HepG2 (cell line): Measurements from ENCODE around the gene C2orf81. TPM values are rescaled to one million over a fixed set of nuclear protein-coding genes. Genes with fewer than 3 reads are reported as not detected.

ENCODE experiments used
- CTCF ChIP-seq: sonication (generic); formaldehyde crosslinking; IDR thresholded peaks from 2 replicates; pipeline ENCODE4 v1.5.0; 2020; ENCODE audit warnings: mild to moderate bottlenecking, missing genetic modification reagents, moderate library complexity
- HOXA7 ChIP-seq: sonication (generic); formaldehyde crosslinking; IDR thresholded peaks from 2 replicates; pipeline ENCODE4 v1.8.1; 2022; ENCODE audit warnings: mild to moderate bottlenecking, missing genetic modification reagents, moderate library complexity
- IRF2 ChIP-seq: IDR thresholded peaks from 2 replicates; pipeline ENCODE4 v1.6.1; 2018; ENCODE audit warnings: missing genetic modification reagents, missing compliant biosample characterization
- ZNF407 ChIP-seq: sonication (generic); formaldehyde crosslinking; IDR thresholded peaks from one replicate; pipeline ENCODE4 v1.5.1; 2020; ENCODE audit warnings: mild to moderate bottlenecking, missing genetic modification reagents; ENCODE audit errors: not compliant biosample characterization
- polyA plus RNA-seq, 8 experiments: library from polyadenylated mRNA; depleted of rRNA in 3 of 8; stranded (reverse) in 7 of 8; unstranded in 1 of 8; fragments of >200 nt; fragmentation: Illumina TruSeq in 4 of 8; extraction: Trizol in 4 of 8; gene quantifications; 2 replicates each; pipeline versions ENCODE4 v1.2.1 to v1.2.3, GENCODE V29; 2011 to 2016; ENCODE audit warnings: low read depth in 4 of 8, missing spikeins in 1 of 8, mixed read lengths in 1 of 8; ENCODE audit not compliant: insufficient read depth in 1 of 8
- total RNA-seq, 5 experiments: library from RNA; depleted of rRNA; stranded (reverse); fragments of >200 nt; fragmentation: Illumina TruSeq; extraction: Trizol; gene quantifications; 2 replicates each; pipeline ENCODE4 v1.2.3, GENCODE V29; 2016; ENCODE audit warnings: low read depth in 1 of 5

C2orf81 gene
- total and polyA plus RNA-seq, 2 of the 13 experiments (the other 11 are each of a cell fraction or from before 2014, with no cell fraction given): 0.15 to 0.17 TPM

GRCh38 chr2:74424139-74424992, 2.9 kb upstream of the C2orf81 start (continued):
- TF ChIP-seq ZNF407 (CRISPR knock-in tag) (no peak), CTCF (no peak), IRF2 (CRISPR knock-in tag) (peak; percentile 4; the same call in 1 of the 2 replicates), HOXA7 (no peak)
